B cell (primary cell): ENCODE data around the gene STK11. TPM values are rescaled to one million over a fixed set of nuclear protein-coding genes. Genes with fewer than 3 reads are reported as not detected.
"Not testable (repeated sequence)": the region's sequence is repeated elsewhere in the genome, so short reads cannot be mapped to it uniquely, and the experiment has no call there.

ENCODE experiments used
- ATAC-seq: fragments of 200-7000 bp; cut with Tn5 transposase; one replicate; pipeline ENCODE4 v1.10.0; 2021; ENCODE audit warnings: low read depth, mild to moderate bottlenecking, moderate number of reproducible peaks, moderate library complexity
- CTCF ChIA-PET: fragments of 350-600 bp; sonication (Branson Sonifier 250); formaldehyde crosslinking; loops from one replicate; lab custom pipeline; 2021; ENCODE audit warnings: antibody characterized with exemption, inconsistent platforms; lab: Charles Lee
- POLR2A ChIA-PET: fragments of 350-600 bp; sonication (Branson Sonifier 250); formaldehyde crosslinking; loops from one replicate; lab custom pipeline; 2021; ENCODE audit warnings: antibody characterized with exemption; lab: Charles Lee
- DNase-seq: peaks from one replicate; pipeline ENCODE4 v3.0.0; 2013
- H2AFZ ChIP-seq: 2 replicates; pipeline ENCODE4 v1.6.1; 2012; ENCODE audit warnings: mild to moderate bottlenecking, low read depth, low read length; ENCODE audit not compliant: insufficient read depth, poor library complexity, severe bottlenecking
- H3K27ac ChIP-seq, 2 donors: 1 replicate in 1 of 2; 2 replicates in 1 of 2; pipeline ENCODE4 v1.5.1; 2012 to 2013; ENCODE audit warnings: low read length in 2 of 2, mild to moderate bottlenecking in 2 of 2, moderate library complexity in 1 of 2
- H3K27me3 ChIP-seq, 4 experiments: fragments of 200-600 bp in 1 of 4; sonication (generic) in 1 of 4; replicated peaks in 1 of 4; 1 replicate in 2 of 4; 2 replicates in 2 of 4; pipeline versions ENCODE4 v1.6.1 to v1.7.0; 2013 to 2016; ENCODE audit warnings: low read length in 3 of 4, mild to moderate bottlenecking in 2 of 4, mixed read lengths in 1 of 4, moderate library complexity in 1 of 4; ENCODE audit not compliant: insufficient read depth in 4 of 4, control insufficient read depth in 3 of 4; ENCODE audit errors: control extremely low read depth in 1 of 4
- H3K36me3 ChIP-seq, 2 experiments: replicated peaks in 1 of 2; 1 replicate in 1 of 2; 2 replicates in 1 of 2; pipeline versions ENCODE4 v1.6.1 to v1.7.1; 2013; ENCODE audit warnings: low read length in 1 of 2; ENCODE audit not compliant: insufficient read depth in 2 of 2, control insufficient read depth in 1 of 2; ENCODE audit errors: control extremely low read depth in 1 of 2, extremely low read depth in 1 of 2
- H3K4me1 ChIP-seq, 2 donors: fragments of 200-600 bp in 1 of 2; sonication (generic) in 1 of 2; 1 replicate in 1 of 2; 2 replicates in 1 of 2; pipeline versions ENCODE4 v1.5.1 to v1.6.1; 2013 to 2017; ENCODE audit warnings: low read length in 2 of 2; ENCODE audit not compliant: control insufficient read depth in 2 of 2, insufficient read depth in 2 of 2
- H3K4me2 ChIP-seq: replicated peaks from 2 replicates; pipeline ENCODE3; 2012; ENCODE audit warnings: mild to moderate bottlenecking, low read depth, low read length; ENCODE audit not compliant: poor library complexity, severe bottlenecking
- H3K4me3 ChIP-seq, 5 experiments: fragments of 200-600 bp in 1 of 5; sonication (generic) in 1 of 5; 1 replicate in 3 of 5; 2 replicates in 2 of 5; pipeline versions ENCODE4 v1.5.1 to v1.7.0; 2011 to 2016; ENCODE audit warnings: low read length in 4 of 5, mild to moderate bottlenecking in 4 of 5, low read depth in 2 of 5, control low read depth in 1 of 5, moderate library complexity in 1 of 5; ENCODE audit not compliant: insufficient read depth in 1 of 5; ENCODE audit errors: control extremely low read depth in 1 of 5, extremely low read depth in 1 of 5
- H3K79me2 ChIP-seq: fragments of 200-600 bp; sonication (generic); one replicate; pipeline ENCODE4 v1.6.0; 2016; ENCODE audit warnings: low read length; ENCODE audit not compliant: control insufficient read depth, insufficient read depth
- H3K9ac ChIP-seq: fragments of 200-600 bp; sonication (generic); 2 replicates; pipeline ENCODE4 v1.6.1; 2017; ENCODE audit warnings: mild to moderate bottlenecking, low read length, moderate library complexity
- H3K9me3 ChIP-seq, 3 donors: one replicate each; pipeline versions ENCODE4 v1.6.1 to v1.7.1; 2013; ENCODE audit warnings: low read length in 2 of 3; ENCODE audit not compliant: control insufficient read depth in 2 of 3, insufficient read depth in 1 of 3; ENCODE audit errors: control extremely low read depth in 1 of 3
- H4K20me1 ChIP-seq: 2 replicates; pipeline ENCODE4 v1.6.0; 2012; ENCODE audit warnings: mild to moderate bottlenecking, low read length; ENCODE audit not compliant: insufficient read depth, control insufficient read depth, poor library complexity, severe bottlenecking
- H3K27ac Mint-ChIP-seq: one replicate; pipeline ENCODE4 v1.8.0; 2021; ENCODE audit warnings: mixed read lengths
- H3K27me3 Mint-ChIP-seq: one replicate; pipeline ENCODE4 v1.8.0; 2021; ENCODE audit warnings: mixed read lengths
- H3K4me1 Mint-ChIP-seq: one replicate; pipeline ENCODE4 v1.8.0; 2021; ENCODE audit warnings: mixed read lengths
- H3K4me3 Mint-ChIP-seq: one replicate; pipeline ENCODE4 v1.8.0; 2021; ENCODE audit warnings: mixed read lengths
- H3K9me3 Mint-ChIP-seq: one replicate; pipeline ENCODE4 v1.8.0; 2022; ENCODE audit warnings: mixed read lengths; ENCODE audit not compliant: insufficient read depth
- CTCF ChIP-seq: fragments of 200-600 bp; IDR thresholded peaks from one replicate; pipeline ENCODE4 v1.8.0; 2022; ENCODE audit warnings: antibody characterized with exemption, mild to moderate bottlenecking
- EZH2 ChIP-seq: IDR thresholded peaks from 2 replicates; pipeline ENCODE4 v1.6.1; 2012; ENCODE audit warnings: borderline replicate concordance, low read depth, mild to moderate bottlenecking, moderate library complexity, low read length; ENCODE audit not compliant: insufficient read depth, poor library complexity, severe bottlenecking
- WGBS: methylation state at CpG from one replicate; pipeline ENCODE4 v1.1.5; 2013; ENCODE audit warnings: missing lambda C conversion rate; ENCODE audit not compliant: insufficient coverage; 5-methylcytosine and 5-hydroxymethylcytosine counted together
- intact Hi-C: fragments of 100-400 bp; cut with micrococcal nuclease; formaldehyde crosslinking; loops from one replicate; pipeline ENCODE4 v1.10.0; 2022
- polyA plus RNA-seq: library from polyadenylated mRNA; depleted of rRNA; stranded (reverse); fragments of >200 nt; gene quantifications from 2 replicates; pipeline ENCODE4 v1.2.3, GENCODE V29; 2012
- total RNA-seq, 2 donors: library from RNA; stranded (reverse); fragments of 120-200 nt in 1 of 2; gene quantifications; 1 replicate in 1 of 2; 2 replicates in 1 of 2; pipeline versions ENCODE4 v1.2.3 to v1.2.4, GENCODE V29; 2013 to 2022

The STK11 gene
- total and polyA plus RNA-seq, 2 donors (not counting 1 experiment from before 2014, with no cell fraction given), result 87.9 to 89.9 TPM

DNA sequence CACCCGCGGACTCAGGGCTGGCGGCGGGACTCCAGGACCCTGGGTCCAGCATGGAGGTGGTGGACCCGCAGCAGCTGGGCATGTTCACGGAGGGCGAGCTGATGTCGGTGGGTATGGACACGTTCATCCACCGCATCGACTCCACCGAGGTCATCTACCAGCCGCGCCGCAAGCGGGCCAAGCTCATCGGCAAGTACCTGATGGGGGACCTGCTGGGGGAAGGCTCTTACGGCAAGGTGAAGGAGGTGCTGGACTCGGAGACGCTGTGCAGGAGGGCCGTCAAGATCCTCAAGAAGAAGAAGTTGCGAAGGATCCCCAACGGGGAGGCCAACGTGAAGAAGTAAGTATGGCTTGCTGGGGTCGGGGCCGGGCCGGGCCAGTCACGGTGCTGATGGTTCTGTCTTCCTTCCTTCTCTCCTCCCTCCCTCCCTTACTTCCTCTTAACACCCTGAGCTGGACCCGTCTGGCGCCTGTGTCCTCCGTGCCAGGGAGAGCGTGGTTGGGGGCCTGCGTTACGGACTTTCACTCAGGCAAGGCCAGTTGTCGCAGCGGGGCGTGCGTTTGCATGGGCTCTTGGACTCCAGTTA is 1.4 kb downstream of the STK11 start:
- H3K27me3 Mint-ChIP-seq, result no peaks in the 10 kb centered on the region
- Histone ChIP-seq H3K27ac (peak overlapping the region; percentile 34 to 64), H3K4me2 (peak overlapping the region; percentile 98), H3K27me3 (no peaks in the 10 kb centered on the region), H3K79me2 (peaks cover 62% of the 10 kb centered on the region), H3K9me3 (no peaks in the 10 kb centered on the region), H3K4me1 (peaks cover 16 to 32% of the 10 kb centered on the region in 2 donors), H3K4me3 (peak overlapping the region; percentile 48 to 77 (median 63)), H2AFZ (peak overlapping the region; percentile 26), H3K36me3 (peaks cover 0 to 13% of the 10 kb centered on the region in 2 experiments), H4K20me1 (peaks cover 56% of the 10 kb centered on the region), H3K9ac (peak overlapping the region; percentile 83)
- TF ChIP-seq EZH2, result no peak
- no peak for TF ChIP-seq CTCF
- ChIA-PET CTCF (interaction anchor here (0.6 to 0.7 kb wide), 2 partner anchors 90 to 350 kb away, joined by 3 read pairs; no protein-coding TSS in a partner anchor), POLR2A (interaction anchor here (0.5 to 0.6 kb wide), 4 partner anchors 13 to 108 kb away, joined by 3 to 5 read pairs (median 4); no protein-coding TSS in a partner anchor)
- no peaks in the 10 kb centered on the region for H3K9me3 Mint-ChIP-seq
- H3K4me1 Mint-ChIP-seq, result peaks cover 28% of the 10 kb centered on the region
- H3K4me3 Mint-ChIP-seq, result peak overlapping the region; percentile 94
- peak overlapping the region; percentile 92 for H3K27ac Mint-ChIP-seq
- DNase-seq, result peak; percentile 69
- WGBS, result 2% methylated on average over 38 of the region's 38 CpGs
- intact Hi-C loops, result no loop called here
- ATAC-seq, result no peak

DNA sequence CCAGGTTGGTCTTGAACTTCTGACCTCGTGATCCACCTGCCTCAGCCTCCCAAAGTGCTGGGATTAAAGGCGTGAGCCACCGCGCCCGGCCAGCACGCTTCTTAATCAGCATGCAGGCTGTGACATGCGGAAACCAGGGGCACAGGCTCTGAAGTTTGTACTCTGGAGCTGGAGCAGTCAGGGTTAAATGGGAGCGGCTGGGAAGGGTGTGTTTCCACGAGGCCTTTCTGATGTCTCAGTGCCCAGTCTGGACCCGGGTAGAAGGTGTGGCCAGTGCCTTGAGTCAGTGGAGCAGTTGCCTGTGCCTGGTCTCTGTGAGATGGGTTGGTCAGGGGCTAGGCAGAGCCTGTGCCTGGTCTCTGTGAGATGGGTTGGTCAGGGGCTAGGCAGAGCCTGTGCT is 3.3 kb downstream of the STK11 start:
- H3K27me3 Mint-ChIP-seq, CTCF ChIA-PET, DNase-seq, intact Hi-C loops, H3K4me3 ChIP-seq, H3K9me3 ChIP-seq, ATAC-seq, H2AFZ ChIP-seq, H3K27me3 ChIP-seq, H3K9me3 Mint-ChIP-seq, H3K9ac ChIP-seq, H3K27ac ChIP-seq: not testable (repeated sequence)
- peaks cover 22 to 39% of the 10 kb centered on the region in 2 donors for H3K4me1 ChIP-seq
- Mint-ChIP-seq H3K4me3 (peak overlapping the region; percentile 16), H3K27ac (peak overlapping the region; percentile 41), H3K4me1 (peaks cover 31% of the 10 kb centered on the region)
- H3K79me2 ChIP-seq, result peaks cover 81% of the 10 kb centered on the region
- WGBS, result 88% methylated on average over 9 of the region's 10 CpGs
- peak overlapping the region; percentile 48 for H3K4me2 ChIP-seq
- POLR2A ChIA-PET, result interaction anchor here (1.1 kb wide), 1 partner anchor 9 kb away, joined by 3 read pairs; no protein-coding TSS in a partner anchor
- peaks cover 74% of the 10 kb centered on the region for H4K20me1 ChIP-seq
- peaks cover 0 to 19% of the 10 kb centered on the region in 2 experiments for H3K36me3 ChIP-seq
